Activated CD4-positive, alpha-beta T cell treated with anti-CD3 and anti-CD28 coated beads, Interleukin-2, amount 50 U/mL, for 16 hours (primary cell): Measurements from ENCODE around the gene BAIAP2.
"Not testable (repeated sequence)": the region's sequence is repeated elsewhere in the genome, so short reads cannot be mapped to it uniquely, and the experiment has no call there.

Experiments used
- DNase-seq: peaks from one replicate; pipeline ENCODE4 v3.0.0-alpha.2; 2020

The BAIAP2 gene

DNA sequence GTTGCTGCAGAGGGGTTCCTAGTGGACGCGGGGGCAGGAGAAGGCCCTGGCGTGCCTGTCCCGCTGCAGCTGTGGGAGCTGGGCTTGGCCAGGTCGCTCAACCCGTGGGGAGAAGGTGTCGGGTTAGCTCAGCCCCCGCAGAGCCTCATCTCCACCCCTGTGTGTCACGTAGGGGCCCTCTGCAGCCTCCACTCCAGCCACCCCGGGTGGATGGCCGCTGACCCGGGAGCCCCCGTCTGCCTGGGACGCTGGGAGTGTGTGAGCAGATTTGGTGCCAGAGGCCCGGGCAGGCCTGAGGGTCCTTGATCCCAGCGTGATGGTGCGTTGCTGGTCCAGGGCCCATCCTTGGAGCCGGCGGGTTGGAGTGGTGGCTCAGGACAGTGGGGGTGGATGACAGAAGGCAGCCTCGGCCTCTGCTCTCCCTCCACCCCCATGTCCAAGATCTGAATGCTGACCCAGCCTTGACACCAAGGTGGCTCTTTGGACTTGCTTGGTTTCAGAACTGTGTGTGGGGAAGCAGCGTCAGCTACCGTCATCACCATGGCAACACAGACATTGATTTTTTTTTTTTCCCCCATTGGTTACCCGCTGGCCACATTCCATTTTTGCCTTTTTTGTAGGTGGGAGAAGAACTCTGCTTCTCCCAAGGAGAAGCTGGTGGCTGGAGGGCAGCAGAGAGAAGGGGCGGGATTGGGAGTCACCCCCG is 35.7 kb downstream of the BAIAP2 start:
- DNase-seq = no peak

DNA sequence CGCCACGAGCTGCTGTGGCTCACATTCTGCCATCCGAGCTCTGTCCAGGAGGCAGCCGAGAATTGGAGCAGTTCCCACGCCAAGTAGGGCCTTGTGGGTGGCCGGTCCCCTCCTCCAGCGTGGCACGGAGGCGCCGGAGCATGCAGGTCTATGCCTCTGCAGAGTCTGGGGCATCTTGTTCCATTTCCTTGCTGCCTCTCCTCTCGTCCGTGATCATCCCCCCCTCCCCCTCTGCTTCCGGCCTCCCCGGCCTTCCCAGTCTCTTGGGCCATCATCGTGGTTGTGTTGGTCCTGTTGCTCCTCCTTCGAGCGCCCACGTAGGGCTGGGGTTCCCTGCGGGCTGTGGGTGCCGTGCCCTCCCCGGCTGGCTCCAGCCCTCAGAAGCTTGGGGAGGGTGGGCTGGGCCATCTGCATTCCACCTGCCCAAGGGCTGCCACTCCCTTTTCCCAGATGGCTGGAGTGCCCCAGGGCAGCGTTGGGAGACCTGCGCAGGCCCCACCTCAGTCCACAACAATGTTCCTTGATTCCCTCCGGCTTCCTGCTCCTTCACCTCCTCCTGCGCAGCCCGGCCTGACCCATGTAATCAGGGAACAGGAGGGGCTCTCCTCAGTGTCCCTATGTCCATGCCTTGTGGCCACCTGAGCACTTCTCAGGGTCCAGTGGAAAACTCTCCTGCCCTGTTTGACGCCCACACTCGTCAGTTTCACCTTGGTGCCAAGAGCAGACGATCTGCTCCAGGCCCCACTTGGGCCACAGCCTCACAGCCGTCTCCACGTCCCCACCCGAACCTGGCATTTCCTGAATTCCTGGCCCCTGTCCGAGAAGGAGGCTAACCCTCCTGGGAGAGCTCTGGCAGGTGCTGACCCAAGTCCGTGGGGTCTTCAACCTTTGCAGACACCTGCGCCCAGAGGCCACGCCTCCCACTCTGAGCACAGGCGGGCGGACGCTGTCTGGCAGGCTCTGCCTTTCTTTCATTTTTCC is 37.1 kb downstream of the BAIAP2 start:
- no peak for DNase-seq

DNA sequence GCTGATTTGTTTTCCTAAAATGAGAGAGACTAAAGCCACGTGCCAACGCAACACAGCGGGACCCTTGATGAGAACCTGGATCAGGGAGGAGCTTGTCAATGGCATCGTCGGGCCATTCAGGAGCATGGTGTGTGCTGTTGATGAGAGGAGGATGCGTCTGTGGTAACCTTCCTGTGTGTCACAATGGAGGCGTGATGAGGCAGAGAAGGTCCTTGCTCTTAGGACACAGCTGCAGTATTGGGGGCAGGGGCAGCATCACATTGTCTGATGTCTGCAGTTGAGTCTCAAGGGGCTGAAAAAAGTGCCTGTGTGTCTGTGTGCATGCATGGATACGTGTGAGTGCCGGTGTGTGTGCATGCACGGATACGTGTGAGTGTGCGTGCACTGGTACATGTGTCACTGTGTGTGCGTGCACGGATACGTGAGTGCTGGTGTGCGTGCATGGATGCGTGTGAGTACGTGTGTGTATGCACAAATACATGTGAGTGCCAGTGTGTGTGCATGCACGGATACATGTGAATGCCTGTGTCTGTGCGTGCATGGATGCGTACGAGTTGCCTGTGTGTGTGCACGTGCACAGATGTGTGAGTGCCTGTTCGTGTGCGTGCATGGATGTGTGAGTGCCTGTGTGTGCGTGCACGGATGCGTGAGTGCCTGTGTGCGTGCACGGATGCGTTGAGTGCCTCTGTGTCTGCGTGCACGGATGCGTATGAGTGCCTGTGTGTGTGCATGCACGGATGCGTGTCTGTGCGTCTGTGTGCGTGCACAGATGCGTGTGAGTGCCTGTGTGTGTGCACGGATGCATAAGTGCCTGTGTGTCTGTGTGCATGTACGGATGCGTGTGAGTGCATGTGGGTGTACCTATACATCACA is 39.3 kb downstream of the BAIAP2 start:
- DNase-seq = no peak

GRCh38 chr17:81074875-81075274 is 39.9 kb downstream of the BAIAP2 start:
- no peak for DNase-seq

GRCh38 chr17:81075307-81075706 is 40.4 kb downstream of the BAIAP2 start:
- no peak for DNase-seq

DNA sequence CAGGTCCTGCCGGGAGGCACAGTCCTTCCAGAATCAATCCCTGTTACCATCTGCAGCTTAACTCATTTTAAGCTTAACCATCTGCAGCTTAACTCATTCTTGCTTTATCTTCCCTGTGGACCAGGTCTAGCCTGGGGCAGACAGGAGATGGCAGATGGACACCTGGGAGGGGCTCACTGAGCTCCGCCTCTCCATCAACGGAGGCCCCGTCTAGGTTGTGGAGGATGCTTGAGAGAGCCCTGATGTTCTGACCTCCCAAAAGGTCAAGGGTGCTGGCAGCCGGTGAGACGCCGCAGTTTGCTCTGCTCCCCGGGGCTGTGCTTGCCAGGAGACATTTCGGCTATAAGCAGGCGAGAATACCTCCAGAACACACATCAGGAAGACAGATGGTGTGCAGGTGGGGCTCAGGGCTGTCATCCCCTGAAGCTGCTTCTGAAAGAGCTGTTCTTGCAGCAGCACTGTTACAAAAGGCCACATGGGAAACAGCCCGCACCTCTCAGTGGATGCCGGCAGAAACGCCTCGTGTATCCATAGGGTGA is 41.3 kb downstream of the BAIAP2 start:
- no peak for DNase-seq

GRCh38 chr17:81078026-81078913 is 43.3 kb downstream of the BAIAP2 start:
- DNase-seq = not testable (repeated sequence)

DNA sequence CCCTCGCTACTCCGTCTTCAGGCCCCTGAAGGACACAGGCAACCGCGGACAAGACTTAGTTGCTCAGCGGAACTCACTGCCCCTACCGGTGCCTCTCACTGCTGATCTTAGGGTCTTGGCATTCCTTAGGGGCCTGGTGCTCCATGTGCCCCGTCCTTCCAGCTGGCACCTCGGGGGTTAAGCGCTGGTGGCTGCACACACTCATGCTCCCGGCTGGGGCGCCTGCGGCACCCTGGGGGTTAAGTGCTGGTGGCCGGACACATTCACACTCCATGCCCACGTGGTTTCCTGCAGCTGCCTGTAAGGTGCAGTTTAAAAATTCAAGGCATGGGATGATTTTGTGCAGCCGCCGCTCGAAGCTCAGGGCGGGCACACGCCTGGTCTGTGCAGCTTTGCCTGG is 45.1 kb downstream of the BAIAP2 start:
- DNase-seq = no peak

- no peak for DNase-seq
These were observed 46.5 kb downstream of the BAIAP2 start for GRCh38 chr17:81081222-81082176.

DNA sequence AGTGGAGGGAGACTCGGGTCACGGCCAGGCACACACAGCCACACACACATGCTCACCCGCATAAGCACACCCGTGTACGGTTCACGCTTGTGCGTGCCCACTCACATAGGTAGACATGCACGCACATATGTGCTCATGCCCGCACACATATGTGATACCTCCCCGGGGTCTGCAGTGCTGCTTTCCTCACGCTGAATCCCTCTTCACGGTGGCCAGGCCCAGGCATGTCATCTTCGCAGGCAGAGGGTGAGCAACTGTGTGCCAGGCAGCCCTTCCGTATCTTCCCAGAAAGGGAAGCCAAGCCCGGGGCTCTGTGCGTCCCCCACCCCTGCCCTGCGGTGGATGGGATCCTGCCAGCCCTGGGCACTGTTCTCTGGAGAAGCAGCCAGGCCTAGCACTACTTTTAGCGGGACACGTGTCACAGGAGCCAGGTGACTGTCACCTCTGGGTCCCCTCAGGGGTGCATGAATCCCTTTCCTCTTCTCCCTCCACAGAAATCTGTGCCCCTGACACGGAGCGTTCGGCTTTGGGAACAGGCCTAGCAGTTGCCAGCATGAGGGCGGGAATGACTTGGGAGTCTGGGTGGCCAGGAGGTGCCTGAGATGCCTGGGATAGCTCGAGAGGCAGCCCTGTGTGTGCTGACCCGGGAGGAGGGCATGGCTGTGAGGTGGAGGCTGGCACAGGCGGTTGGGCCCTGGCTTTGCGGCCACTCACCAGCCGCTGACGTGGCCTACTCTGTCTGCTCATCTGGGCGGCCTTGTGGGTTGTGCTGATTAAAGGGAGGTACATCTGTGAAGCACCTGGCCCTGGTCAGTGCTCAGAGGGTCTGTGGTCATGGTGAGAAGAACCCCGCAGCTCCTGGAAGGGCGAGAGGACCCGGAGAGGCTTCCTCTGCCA is 47.5 kb downstream of the BAIAP2 start:
- DNase-seq = no peak

GRCh38 chr17:81083125-81083765 is 48.3 kb downstream of the BAIAP2 start:
- no peak for DNase-seq

GRCh38 chr17:81084680-81085419 is 49.9 kb downstream of the BAIAP2 start:
- no peak for DNase-seq

DNA sequence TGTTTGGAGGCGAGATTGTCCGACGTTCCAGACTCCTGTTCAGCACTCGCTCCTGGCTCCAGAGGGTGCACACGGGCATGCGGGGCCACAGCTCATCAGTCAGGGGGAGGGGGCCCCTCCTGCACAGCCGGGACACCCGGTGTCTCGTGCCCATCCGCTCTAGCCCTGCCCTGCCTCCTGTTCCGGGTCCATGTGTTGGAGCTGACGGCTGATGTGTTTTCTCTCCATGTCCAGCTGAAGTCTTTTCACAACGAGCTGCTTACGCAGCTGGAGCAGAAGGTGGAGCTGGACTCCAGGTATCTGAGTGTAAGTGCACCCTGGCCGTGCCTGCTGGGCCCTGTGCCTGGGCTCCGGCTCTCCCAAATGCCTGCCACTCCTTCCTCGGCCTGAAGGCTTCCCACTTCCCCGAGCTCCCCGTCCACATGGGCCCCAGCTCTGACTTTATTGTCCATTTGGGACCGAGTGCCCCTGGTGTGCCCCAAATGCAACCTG is 50.5 kb downstream of the BAIAP2 start:
- no peak for DNase-seq

DNA sequence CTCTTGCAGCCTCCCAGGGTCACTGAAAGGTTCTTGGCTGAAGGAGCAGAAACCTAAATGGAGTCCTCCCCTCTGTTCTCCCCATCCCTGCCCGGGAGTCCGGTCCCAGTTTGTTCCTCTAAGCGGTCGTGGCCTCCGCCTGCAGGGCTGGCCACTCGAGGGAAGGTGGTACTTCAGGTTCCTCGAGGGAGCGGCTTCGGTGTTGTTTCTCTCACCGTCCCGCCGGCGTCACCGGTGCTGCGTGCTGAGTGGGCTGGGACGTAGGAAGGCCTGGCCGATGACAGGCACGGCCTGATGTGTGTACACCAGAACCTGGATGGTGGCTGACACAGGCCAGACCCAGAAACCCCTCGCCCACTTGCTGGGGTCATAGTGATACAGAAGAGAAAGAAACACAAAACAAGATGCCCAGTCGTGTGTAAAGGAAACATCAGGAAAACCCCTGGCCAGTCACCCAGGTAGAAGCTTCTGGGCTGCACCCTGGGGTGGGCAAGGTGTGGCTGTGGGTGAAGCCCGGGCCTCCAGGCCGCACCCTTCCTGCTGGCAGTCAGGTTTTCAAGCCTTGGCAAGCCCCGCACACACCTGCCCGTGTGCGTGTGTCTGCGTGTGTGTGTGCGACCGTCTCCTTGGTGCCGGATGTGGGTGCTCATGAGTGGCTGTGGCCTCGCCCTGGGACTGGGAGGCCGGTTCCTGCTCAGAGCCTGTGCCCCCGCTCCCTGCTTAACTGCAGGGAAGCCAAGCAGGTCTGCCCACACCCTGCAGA is 52.0 kb downstream of the BAIAP2 start:
- DNase-seq = no peak

DNA sequence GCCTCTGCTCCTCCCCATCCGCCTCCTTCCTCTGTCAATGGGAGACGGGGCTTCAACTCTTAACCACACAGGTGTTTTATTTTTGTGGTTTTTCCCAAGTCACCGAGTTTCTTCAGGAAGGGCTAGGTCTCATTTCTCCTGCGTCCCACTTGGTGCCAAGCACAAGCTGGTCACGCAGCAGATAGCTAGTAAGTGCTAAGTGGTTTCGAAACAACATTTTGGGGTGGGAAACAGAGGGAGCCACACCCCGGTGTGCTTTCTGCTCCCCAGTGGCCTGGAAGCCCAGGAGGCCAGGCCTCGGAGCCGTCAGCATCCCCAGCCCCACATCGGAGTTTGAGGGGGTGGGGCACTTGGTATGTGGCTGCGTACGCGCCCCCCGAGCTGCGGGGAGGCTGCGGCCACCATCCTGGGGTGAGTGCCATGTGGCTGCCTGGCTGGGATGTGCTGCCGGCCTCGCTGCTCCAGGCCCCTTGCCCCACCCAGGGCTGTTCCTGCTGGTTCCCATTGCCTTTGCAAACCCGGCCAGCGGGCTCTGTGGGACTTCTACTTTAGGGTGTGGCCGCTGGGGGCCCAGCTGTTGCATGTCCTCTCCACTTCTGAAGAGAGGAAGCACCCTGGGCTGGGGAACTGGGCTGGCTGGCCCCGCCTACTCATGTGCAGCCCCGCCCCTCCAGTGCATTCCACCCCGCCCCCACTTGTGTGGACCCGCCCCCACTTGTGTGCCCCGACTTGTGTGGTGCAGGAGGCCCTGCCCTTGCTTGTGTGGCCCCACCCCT is 55.6 kb downstream of the BAIAP2 start:
- peak; percentile 29 for DNase-seq

DNA sequence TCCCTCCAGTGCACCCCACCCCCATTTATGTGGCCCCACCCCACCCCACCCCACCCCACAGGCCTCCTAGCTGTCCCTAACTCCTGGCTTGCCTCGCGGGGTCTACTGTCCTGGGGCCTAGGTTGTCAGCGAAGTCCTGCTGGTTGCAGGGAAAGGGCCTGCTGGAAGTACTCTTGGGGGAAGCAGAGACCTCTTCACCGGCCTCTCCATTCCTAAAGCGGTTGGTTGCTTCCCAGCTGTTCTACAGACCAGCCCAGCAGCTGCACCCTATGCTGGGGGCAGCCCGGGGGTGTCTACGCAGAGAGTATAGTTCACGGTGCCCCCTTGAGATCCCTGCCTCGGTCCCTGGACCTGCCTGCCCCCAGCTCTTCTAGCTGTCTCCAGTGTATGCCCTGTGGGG is 56.2 kb downstream of the BAIAP2 start:
- DNase-seq = no peak
